MM.1S (cell line): ENCODE results near the gene EML3.

Source experiments
- EZH2 ChIP-seq: fragments of 300-600 bp; sonication (generic); optimal IDR thresholded peaks from 2 replicates; pipeline ENCODE3; 2017; ENCODE audit warnings: low read depth, mild to moderate bottlenecking, antibody characterized with exemption, low read length, mixed read lengths
- TF ChIP-seq, protein P1 (sequence below): fragments of 300-600 bp; sonication (generic); IDR thresholded peaks from 2 replicates; pipeline ENCODE4 v1.5.1; 2016; ENCODE audit warnings: antibody characterized with exemption, low read length, mixed read lengths

DNA sequence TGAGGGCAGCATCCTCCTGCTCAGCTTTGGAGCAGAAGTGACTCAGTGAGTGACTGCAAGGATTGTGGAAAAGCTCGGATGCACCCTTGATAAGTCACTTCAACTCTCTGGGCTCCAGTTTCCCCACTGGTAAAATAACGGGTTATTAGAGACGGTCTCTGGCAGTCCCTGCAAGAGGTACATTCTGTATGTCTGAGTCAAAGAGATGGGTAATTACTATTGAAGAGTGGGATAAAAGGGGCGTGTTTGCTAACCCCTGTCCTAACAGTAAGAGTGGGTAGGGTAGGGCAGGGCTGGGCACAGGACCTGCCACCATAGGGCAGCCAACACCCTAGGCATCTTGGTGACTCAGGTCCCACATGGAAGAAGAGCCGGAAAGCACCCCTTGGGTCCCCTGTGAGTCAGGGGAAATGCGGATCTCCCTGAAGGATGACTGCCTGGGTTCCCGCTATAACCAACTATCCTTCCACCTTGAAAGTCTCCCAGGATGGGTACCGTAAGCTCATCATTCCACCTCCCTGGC is 58.7 kb downstream of the EML3 start:
- TF ChIP-seq, protein P1, sequence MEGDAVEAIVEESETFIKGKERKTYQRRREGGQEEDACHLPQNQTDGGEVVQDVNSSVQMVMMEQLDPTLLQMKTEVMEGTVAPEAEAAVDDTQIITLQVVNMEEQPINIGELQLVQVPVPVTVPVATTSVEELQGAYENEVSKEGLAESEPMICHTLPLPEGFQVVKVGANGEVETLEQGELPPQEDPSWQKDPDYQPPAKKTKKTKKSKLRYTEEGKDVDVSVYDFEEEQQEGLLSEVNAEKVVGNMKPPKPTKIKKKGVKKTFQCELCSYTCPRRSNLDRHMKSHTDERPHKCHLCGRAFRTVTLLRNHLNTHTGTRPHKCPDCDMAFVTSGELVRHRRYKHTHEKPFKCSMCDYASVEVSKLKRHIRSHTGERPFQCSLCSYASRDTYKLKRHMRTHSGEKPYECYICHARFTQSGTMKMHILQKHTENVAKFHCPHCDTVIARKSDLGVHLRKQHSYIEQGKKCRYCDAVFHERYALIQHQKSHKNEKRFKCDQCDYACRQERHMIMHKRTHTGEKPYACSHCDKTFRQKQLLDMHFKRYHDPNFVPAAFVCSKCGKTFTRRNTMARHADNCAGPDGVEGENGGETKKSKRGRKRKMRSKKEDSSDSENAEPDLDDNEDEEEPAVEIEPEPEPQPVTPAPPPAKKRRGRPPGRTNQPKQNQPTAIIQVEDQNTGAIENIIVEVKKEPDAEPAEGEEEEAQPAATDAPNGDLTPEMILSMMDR, result no peak
- no peak for TF ChIP-seq EZH2
